IMR-90 (cell line): ENCODE measurements around the gene ACSBG1. TPM values are rescaled to one million over a fixed set of nuclear protein-coding genes. Genes with fewer than 3 reads are reported as not detected.

Source experiments
- ATAC-seq: fragments of 200-7000 bp; cut with Tn5 transposase; 2 replicates; pipeline ENCODE4 v1.9.1; 2020; ENCODE audit warnings: low read depth, mild to moderate bottlenecking, moderate library complexity
- BruUV-seq: library from RNA; stranded (reverse); fragments of 400-500 nt; replicated peaks from 2 replicates; lab custom pipeline; 2021; lab: Mats Ljungman, UMichigan
- CTCF ChIA-PET: fragments of 300-600 bp; formaldehyde crosslinking; extraction: SDS; loops from one replicate; lab custom pipeline; 2021; ENCODE audit warnings: antibody characterized with exemption; lab: Yijun Ruan, JAX
- POLR2A ChIA-PET: fragments of 300-600 bp; sonication (Branson Sonifier 250); formaldehyde crosslinking; loops from one replicate; lab custom pipeline; 2022; ENCODE audit warnings: antibody characterized with exemption; ENCODE audit not compliant: unreplicated experiment; lab: Charles Lee
- DNase-seq: peaks from one replicate; pipeline ENCODE4 v3.0.0; 2013
- H2AFZ ChIP-seq: replicated peaks from 2 replicates; pipeline ENCODE3; 2013; ENCODE audit warnings: low read length, mild to moderate bottlenecking; ENCODE audit not compliant: poor library complexity
- H2AK5ac ChIP-seq: 2 replicates; pipeline ENCODE4 v1.6.1; 2013; ENCODE audit warnings: low read depth, low read length, inconsistent platforms
- H2AK9ac ChIP-seq: replicated peaks from 2 replicates; pipeline ENCODE3; 2013; ENCODE audit warnings: mild to moderate bottlenecking, low read depth, low read length, moderate library complexity; ENCODE audit not compliant: poor library complexity
- H2BK120ac ChIP-seq: 2 replicates; pipeline ENCODE4 v1.6.1; 2013; ENCODE audit warnings: low read depth, low read length, inconsistent platforms
- H2BK15ac ChIP-seq: 3 replicates; pipeline ENCODE4 v1.6.1; 2013; ENCODE audit warnings: low read depth, low read length, inconsistent platforms
- H2BK20ac ChIP-seq: 2 replicates; pipeline ENCODE4 v1.6.1; 2013; ENCODE audit warnings: low read depth, mild to moderate bottlenecking, inconsistent platforms, low read length, moderate library complexity
- H2BK5ac ChIP-seq: 2 replicates; pipeline ENCODE4 v1.6.1; 2013; ENCODE audit warnings: mild to moderate bottlenecking, low read depth, low read length, inconsistent platforms; ENCODE audit not compliant: poor library complexity, severe bottlenecking
- H3K14ac ChIP-seq: replicated peaks from 2 replicates; pipeline ENCODE4 v1.6.1; 2013; ENCODE audit warnings: low read depth, low read length, inconsistent platforms
- H3K18ac ChIP-seq: 2 replicates; pipeline ENCODE4 v1.6.1; 2013; ENCODE audit warnings: low read depth, low read length, control low read depth
- H3K23ac ChIP-seq: 2 replicates; pipeline ENCODE4 v1.6.1; 2013; ENCODE audit warnings: low read depth, low read length, inconsistent platforms
- H3K27ac ChIP-seq: 2 replicates; pipeline ENCODE4 v1.5.1; 2013; ENCODE audit warnings: mild to moderate bottlenecking, control low read depth, low read length; ENCODE audit not compliant: insufficient read depth
- H3K27me3 ChIP-seq: 2 replicates; pipeline ENCODE4 v1.6.1; 2013; ENCODE audit warnings: low read length; ENCODE audit not compliant: control insufficient read depth, insufficient read depth
- H3K36me3 ChIP-seq: 2 replicates; pipeline ENCODE4 v1.6.1; 2013; ENCODE audit warnings: low read length, mixed read lengths; ENCODE audit not compliant: control insufficient read depth, insufficient read depth
- H3K4ac ChIP-seq: 2 replicates; pipeline ENCODE4 v1.6.1; 2013; ENCODE audit warnings: low read depth, low read length, inconsistent platforms
- H3K4me1 ChIP-seq: 2 replicates; pipeline ENCODE4 v1.6.1; 2013; ENCODE audit warnings: low read length, mixed read lengths; ENCODE audit not compliant: control insufficient read depth, insufficient read depth
- H3K4me2 ChIP-seq: 2 replicates; pipeline ENCODE4 v1.6.1; 2013; ENCODE audit warnings: low read depth, mild to moderate bottlenecking, control low read depth, low read length, moderate library complexity
- H3K4me3 ChIP-seq: 2 replicates; pipeline ENCODE4 v1.5.1; 2013; ENCODE audit warnings: low read depth, mild to moderate bottlenecking, control low read depth, low read length, moderate library complexity; ENCODE audit not compliant: insufficient read depth
- H3K56ac ChIP-seq: 2 replicates; pipeline ENCODE4 v1.6.1; 2013; ENCODE audit warnings: low read length, inconsistent platforms; ENCODE audit not compliant: insufficient read depth; ENCODE audit errors: extremely low read depth
- H3K79me1 ChIP-seq, 2 experiments: 2 replicates each; pipeline ENCODE4 v1.6.1; 2013; ENCODE audit warnings: low read length in 2 of 2, inconsistent platforms in 1 of 2, low read depth in 1 of 2
- H3K9ac ChIP-seq: 2 replicates; pipeline ENCODE4 v1.6.1; 2013; ENCODE audit warnings: low read depth, low read length, control low read depth
- H3K9me1 ChIP-seq: 2 replicates; pipeline ENCODE4 v1.6.1; 2013; ENCODE audit warnings: low read length, inconsistent platforms; ENCODE audit not compliant: insufficient read depth
- H3K9me3 ChIP-seq: 2 replicates; pipeline ENCODE4 v1.6.1; 2013; ENCODE audit warnings: low read length; ENCODE audit not compliant: control insufficient read depth, insufficient read depth
- H4K20me1 ChIP-seq: 2 replicates; pipeline ENCODE4 v1.6.1; 2013; ENCODE audit warnings: low read length, inconsistent platforms; ENCODE audit not compliant: insufficient read depth
- H4K5ac ChIP-seq: 2 replicates; pipeline ENCODE4 v1.6.1; 2013; ENCODE audit warnings: mild to moderate bottlenecking, low read depth, low read length, control low read depth
- H4K8ac ChIP-seq, 2 experiments: 2 replicates each; pipeline ENCODE4 v1.6.1; 2013; ENCODE audit warnings: low read depth in 2 of 2, low read length in 2 of 2, control low read depth in 1 of 2, inconsistent platforms in 1 of 2
- H4K91ac ChIP-seq: 2 replicates; pipeline ENCODE4 v1.6.1; 2013; ENCODE audit warnings: low read depth, low read length, inconsistent platforms; ENCODE audit not compliant: insufficient read depth
- BHLHE40 ChIP-seq: fragments of 150-350 bp; IDR thresholded peaks from 2 replicates; pipeline ENCODE4 v1.6.1; 2016; ENCODE audit warnings: mild to moderate bottlenecking, low read depth, low read length
- CEBPB ChIP-seq: IDR thresholded peaks from 2 replicates; pipeline ENCODE4 v1.6.1; 2012; ENCODE audit warnings: low read depth, low read length, improper control_type of control experiment
- CHD1 ChIP-seq: IDR thresholded peaks from 2 replicates; pipeline ENCODE4 v1.6.1; 2012; ENCODE audit warnings: low read depth, low read length, improper control_type of control experiment
- MAZ ChIP-seq: IDR thresholded peaks from 2 replicates; pipeline ENCODE4 v1.6.1; 2012; ENCODE audit warnings: low read depth, mild to moderate bottlenecking, low read length, improper control_type of control experiment, moderate library complexity, borderline replicate concordance
- RAD21 ChIP-seq: IDR thresholded peaks from 2 replicates; pipeline ENCODE4 v1.6.1; 2012; ENCODE audit warnings: low read length, improper control_type of control experiment
- WGBS, 2 experiments: methylation state at CpG; one replicate each; pipeline versions ENCODE4 v1.1.5 to v1.1.7; 2013; ENCODE audit warnings: missing lambda C conversion rate in 2 of 2; ENCODE audit not compliant: insufficient read length in 1 of 2; ENCODE audit errors: extremely low coverage in 2 of 2; 5-methylcytosine and 5-hydroxymethylcytosine counted together
- dilution Hi-C: fragments of 300-500 bp; cut with HindIII; formaldehyde crosslinking; loops from one replicate; pipeline ENCODE4 v1.14.3; 2018; ENCODE audit warnings: low sequenced_read_pairs; ENCODE audit not compliant: unreplicated experiment
- in situ Hi-C: fragments of 300-500 bp; cut with MboI; formaldehyde crosslinking; loops from 3 replicates; pipeline ENCODE4 v1.14.3; 2019; ENCODE audit warnings: low sequenced_read_pairs, inconsistent platforms, mixed read lengths
- intact Hi-C: fragments of 100-400 bp; cut with micrococcal nuclease; formaldehyde crosslinking; loops from 2 replicates; pipeline ENCODE4 v1.10.0; 2022
- polyA plus RNA-seq, 3 experiments: library from polyadenylated mRNA; depleted of rRNA; stranded (reverse); fragments of >200 nt; gene quantifications; 2 replicates each; pipeline ENCODE4 v1.2.3, GENCODE V29; 2012; ENCODE audit warnings: low replicate concordance in 1 of 3
- total RNA-seq: library from RNA; depleted of rRNA; stranded (reverse); fragments of >200 nt; gene quantifications from 2 replicates; pipeline ENCODE4 v1.2.3, GENCODE V29; 2012

The ACSBG1 gene
- total and polyA plus RNA-seq, 2 of the 4 experiments (the other 2 are of a cell fraction) = 0.02 TPM; not detected in 1

DNA sequence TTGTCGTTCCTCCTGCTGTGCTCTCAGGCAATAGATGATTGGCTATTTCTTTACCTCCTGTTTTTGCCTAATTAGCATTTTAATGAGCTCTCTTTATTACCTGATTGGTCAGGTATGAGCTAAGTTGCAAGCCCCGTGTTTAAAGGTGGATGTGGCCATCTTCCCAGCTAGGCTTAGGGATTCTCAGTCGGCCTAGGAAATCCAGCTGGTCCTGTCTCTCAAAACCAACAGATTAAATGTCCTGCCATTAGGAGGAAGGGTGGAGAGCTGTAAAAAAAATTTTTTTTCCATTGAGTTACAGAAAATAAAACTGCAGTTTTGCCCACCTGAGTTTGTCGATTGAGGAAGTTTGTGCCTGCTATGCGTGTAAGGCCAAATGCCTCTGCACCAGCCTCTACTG, 5.4 kb upstream of the ACSBG1 start:
- Histone ChIP-seq H2BK120ac (no peak overlapping the region), H2BK20ac (no peak overlapping the region), H4K8ac (no peak overlapping the region), H4K5ac (no peak overlapping the region), H3K9me1 (no peaks in the 10 kb centered on the region; the same call in 1 of the 2 replicates), H3K79me1 (no peaks in the 10 kb centered on the region), H3K4ac (no peak overlapping the region), H4K20me1 (no peaks in the 10 kb centered on the region; the same call in 1 of the 2 replicates), H3K4me2 (no peak overlapping the region), H3K23ac (no peak overlapping the region), H4K91ac (no peak overlapping the region), H3K4me1 (no peaks in the 10 kb centered on the region), H2BK15ac (no peak overlapping the region), H3K56ac (no peak overlapping the region), H3K4me3 (no peak overlapping the region), H2BK5ac (no peak overlapping the region), H3K14ac (no peak overlapping the region), H3K18ac (no peak overlapping the region), H2AFZ (no peak overlapping the region), H3K27me3 (peaks cover 29% of the 10 kb centered on the region), H3K36me3 (no peaks in the 10 kb centered on the region), H3K9me3 (no peaks in the 10 kb centered on the region), H3K27ac (no peak overlapping the region), H2AK5ac (no peak overlapping the region), H3K9ac (no peak overlapping the region), H2AK9ac (no peak overlapping the region)
- no TSS peak for BruUV-seq
- 89% methylated on average over 2 of the region's 5 CpGs; no CpG with 5 or more reads in 1 of the 2 experiments for WGBS, 2 experiments
- dilution Hi-C loops (no loop called here), intact Hi-C loops (loop anchor here (5.0 kb wide), 2 partner anchors 108 to 338 kb away; partner anchors contain the start of gene CIB2), in situ Hi-C loops (loop anchor here (5.0 to 10.0 kb wide), 2 partner anchors 125 to 283 kb away; no protein-coding TSS in a partner anchor)
- ATAC-seq = no peak
- no peak for DNase-seq
- POLR2A ChIA-PET = no interaction called here
- TF ChIP-seq MAZ (no peak), RAD21 (no peak), CEBPB (no peak), CHD1 (no peak), BHLHE40 (no peak)
- CTCF ChIA-PET = interaction anchor here (0.6 to 1.5 kb wide), 8 partner anchors 15 to 280 kb away, joined by 3 to 5 read pairs (median 4); no protein-coding TSS in a partner anchor
